ENCODE data around the gene IFNK. TPM values are rescaled to one million over a fixed set of nuclear protein-coding genes. Genes with fewer than 3 reads are reported as not detected.

The IFNK gene
- total and polyA plus RNA-seq, 4 donors: not detected

GRCh38 chr9:27506981-27507380 is 17.1 kb upstream of the IFNK start:
- 74% methylated on average over 2 of the region's 2 CpGs for WGBS
- Histone ChIP-seq H3K4me1 (ENCODE audit: control insufficient read depth in 4 of 4, insufficient read depth in 4 of 4, low read length in 3 of 4) (no peaks in the 10 kb centered on the region), H3K27ac (ENCODE audit: low read depth in 1 of 2, low read length in 2 of 2) (no peak overlapping the region), H3K9me3 (ENCODE audit: control insufficient read depth in 4 of 4, low read length in 3 of 4) (no peaks in the 10 kb centered on the region), H3K36me3 (ENCODE audit: control insufficient read depth in 4 of 4, insufficient read depth in 3 of 4, low read depth in 1 of 4, low read length in 3 of 4) (no peaks in the 10 kb centered on the region), H3K9ac (ENCODE audit: low read depth in 1 of 2, low read length in 2 of 2) (no peak overlapping the region), H3K27me3 (ENCODE audit: control insufficient read depth in 4 of 4, insufficient read depth in 4 of 4, low read length in 3 of 4) (no peaks in the 10 kb centered on the region), H3K4me3 (ENCODE audit: low read depth in 1 of 3, low read length in 3 of 3) (no peak overlapping the region)
- DNase-seq (ENCODE audit: low spot score): no peak
- TF ChIP-seq ATF3 (IDR thresholded peaks at IDR 0.05) (no peak), HNF4G (IDR thresholded peaks at IDR 0.05) (no peak), MAX (IDR thresholded peaks at IDR 0.05) (no peak), SP1 (IDR thresholded peaks at IDR 0.05) (no peak), FOXA2 (IDR thresholded peaks at IDR 0.05) (no peak), ZBTB33 (IDR thresholded peaks at IDR 0.05) (no peak), FOXA1 (IDR thresholded peaks at IDR 0.05) (no peak), REST (IDR thresholded peaks at IDR 0.05) (no peak), JUND (IDR thresholded peaks at IDR 0.05) (no peak), HNF4A (conservative IDR thresholded peaks at IDR 0.05) (no peak)

- Histone ChIP-seq H3K27ac (ENCODE audit: low read depth in 1 of 2, low read length in 2 of 2) (no peak overlapping the region), H3K9ac (ENCODE audit: low read depth in 1 of 2, low read length in 2 of 2) (no peak overlapping the region), H3K27me3 (ENCODE audit: control insufficient read depth in 4 of 4, insufficient read depth in 4 of 4, low read length in 3 of 4) (no peaks in the 10 kb centered on the region), H3K9me3 (ENCODE audit: control insufficient read depth in 4 of 4, low read length in 3 of 4) (no peaks in the 10 kb centered on the region), H3K36me3 (ENCODE audit: control insufficient read depth in 4 of 4, insufficient read depth in 3 of 4, low read depth in 1 of 4, low read length in 3 of 4) (no peaks in the 10 kb centered on the region), H3K4me1 (ENCODE audit: control insufficient read depth in 4 of 4, insufficient read depth in 4 of 4, low read length in 3 of 4) (no peaks in the 10 kb centered on the region), H3K4me3 (ENCODE audit: low read depth in 1 of 3, low read length in 3 of 3) (no peak overlapping the region)
- no peak for TF ChIP-seq SP1 (IDR thresholded peaks at IDR 0.05)
- no peak for DNase-seq (ENCODE audit: low spot score)
- 86% methylated on average over 2 of the region's 2 CpGs for WGBS
Observed at GRCh38 chr9:27510780-27511179, 13.3 kb upstream of the IFNK start.

- TF ChIP-seq NR2F2 (IDR thresholded peaks at IDR 0.05) (no peak), MAX (IDR thresholded peaks at IDR 0.05) (no peak), RAD21 (IDR thresholded peaks at IDR 0.05) (no peak), RXRA (IDR thresholded peaks at IDR 0.05) (no peak), ATF3 (IDR thresholded peaks at IDR 0.05) (no peak), REST (IDR thresholded peaks at IDR 0.05) (no peak)
- Histone ChIP-seq H3K27me3 (ENCODE audit: control insufficient read depth in 4 of 4, insufficient read depth in 4 of 4, low read length in 3 of 4) (no peaks in the 10 kb centered on the region), H3K4me3 (ENCODE audit: low read depth in 1 of 3, low read length in 3 of 3) (no peak overlapping the region), H3K27ac (ENCODE audit: low read depth in 1 of 2, low read length in 2 of 2) (no peak overlapping the region), H3K36me3 (ENCODE audit: control insufficient read depth in 4 of 4, insufficient read depth in 3 of 4, low read depth in 1 of 4, low read length in 3 of 4) (no peaks in the 10 kb centered on the region), H3K9ac (ENCODE audit: low read depth in 1 of 2, low read length in 2 of 2) (no peak overlapping the region), H3K9me3 (ENCODE audit: control insufficient read depth in 4 of 4, low read length in 3 of 4) (no peaks in the 10 kb centered on the region), H3K4me1 (ENCODE audit: control insufficient read depth in 4 of 4, insufficient read depth in 4 of 4, low read length in 3 of 4) (no peaks in the 10 kb centered on the region)
- DNase-seq (ENCODE audit: low spot score): no peak
- 94% methylated on average over 2 of the region's 2 CpGs for WGBS
Observed at GRCh38 chr9:27511771-27512170, 12.3 kb upstream of the IFNK start.
